DOHH2 (cell line): ENCODE measurements around the gene ANXA6.

Experiments
- H3F3A ChIP-seq: fragments of 200-600 bp; sonication (generic), shearing (Covaris generic); 2 replicates; pipeline ENCODE4 v1.6.0; 2016; ENCODE audit warnings: antibody characterized with exemption, mild to moderate bottlenecking; ENCODE audit not compliant: control insufficient read depth, insufficient read depth
- H3K27ac ChIP-seq: fragments of 200-600 bp; sonication (generic); 2 replicates; pipeline ENCODE4 v1.5.1; 2014; ENCODE audit warnings: low read depth, mild to moderate bottlenecking, low read length, moderate library complexity
- H3K27me3 ChIP-seq: fragments of 200-600 bp; sonication (generic); 2 replicates; pipeline ENCODE4 v1.6.1; 2014; ENCODE audit warnings: mild to moderate bottlenecking, low read length, mixed read lengths; ENCODE audit not compliant: control insufficient read depth
- H3K36me3 ChIP-seq: fragments of 200-600 bp; sonication (generic); 2 replicates; pipeline ENCODE4 v1.6.1; 2014; ENCODE audit warnings: mild to moderate bottlenecking, low read length, moderate library complexity, mixed read lengths; ENCODE audit not compliant: control insufficient read depth
- H3K4me1 ChIP-seq: fragments of 200-600 bp; sonication (generic); 2 replicates; pipeline ENCODE4 v1.6.1; 2014; ENCODE audit warnings: mild to moderate bottlenecking, low read length, mixed read lengths; ENCODE audit not compliant: control insufficient read depth
- H3K4me2 ChIP-seq: fragments of 200-600 bp; sonication (generic); 2 replicates; pipeline ENCODE4 v1.6.0; 2014; ENCODE audit warnings: mild to moderate bottlenecking, low read length, moderate library complexity
- H3K4me3 ChIP-seq: fragments of 200-600 bp; sonication (generic); 2 replicates; pipeline ENCODE4 v1.5.1; 2014; ENCODE audit warnings: mild to moderate bottlenecking, low read length, mixed read lengths
- H3K79me2 ChIP-seq: fragments of 200-600 bp; sonication (generic); 2 replicates; pipeline ENCODE4 v1.6.1; 2014; ENCODE audit warnings: mild to moderate bottlenecking, low read length, mixed read lengths; ENCODE audit not compliant: control insufficient read depth
- H3K9me2 ChIP-seq: fragments of 200-600 bp; sonication (generic); replicated peaks from 2 replicates; pipeline ENCODE4 v1.6.1; 2014; ENCODE audit warnings: mild to moderate bottlenecking, low read length, mixed read lengths; ENCODE audit not compliant: control insufficient read depth
- H3K9me3 ChIP-seq: fragments of 200-600 bp; sonication (generic); 2 replicates; pipeline ENCODE4 v1.6.1; 2014; ENCODE audit warnings: antibody characterized with exemption, low read length, mixed read lengths; ENCODE audit not compliant: control insufficient read depth, insufficient read depth
- H4K20me1 ChIP-seq: fragments of 200-600 bp; sonication (generic); 2 replicates; pipeline ENCODE4 v1.6.0; 2014; ENCODE audit warnings: low read depth, mild to moderate bottlenecking, antibody characterized with exemption, low read length, moderate library complexity; ENCODE audit not compliant: control insufficient read depth, insufficient read depth
- CTCF ChIP-seq: fragments of 200-600 bp; sonication (generic); IDR thresholded peaks from one replicate; pipeline ENCODE4 v1.5.1; 2014; ENCODE audit warnings: antibody characterized with exemption, mild to moderate bottlenecking, low read depth, low read length; ENCODE audit not compliant: poor library complexity, severe bottlenecking
- EZH2phosphoT487 ChIP-seq: fragments of 200-600 bp; sonication (generic); IDR thresholded peaks from 2 replicates; pipeline ENCODE4 v1.6.1; 2017; ENCODE audit warnings: borderline replicate concordance, mild to moderate bottlenecking, antibody characterized with exemption, low read length, moderate library complexity, mixed read lengths

Gene ANXA6

DNA sequence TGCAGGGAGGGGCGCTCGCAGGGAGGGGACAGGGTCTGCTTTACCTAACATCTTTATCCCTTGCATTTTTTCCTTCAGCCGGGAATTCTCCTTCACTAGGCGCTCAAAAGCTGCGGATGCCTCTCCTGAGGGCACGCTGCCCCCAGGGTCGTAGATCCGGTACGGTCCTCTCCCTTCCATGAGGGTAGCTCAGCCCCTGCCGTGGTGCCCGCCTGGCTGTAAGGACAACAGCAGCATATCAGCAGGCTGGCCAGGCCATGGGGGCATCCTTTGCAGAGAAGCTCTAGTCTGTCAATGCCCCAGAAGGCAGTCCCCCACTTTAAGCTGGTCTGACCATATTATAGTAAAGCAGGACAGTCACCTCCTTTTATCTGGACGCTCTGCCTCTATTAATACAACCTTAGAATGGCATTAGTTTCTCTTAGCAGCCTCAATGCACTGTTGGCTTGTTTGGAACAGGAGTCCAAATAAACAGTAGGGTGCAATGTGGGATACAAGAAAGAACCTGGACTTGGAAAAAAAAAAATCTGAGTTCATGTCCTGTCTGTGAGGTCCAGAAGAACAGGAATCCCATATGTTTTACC, 92.6 kb downstream of the ANXA6 start:
- no peaks in the 10 kb centered on the region for H3K9me3 ChIP-seq
- peaks cover 30% of the 10 kb centered on the region for H4K20me1 ChIP-seq
- H3K36me3 ChIP-seq = peaks cover 75% of the 10 kb centered on the region
- H3K4me3 ChIP-seq = no peak overlapping the region
- H3K27ac ChIP-seq = no peak overlapping the region
- H3K27me3 ChIP-seq = no peaks in the 10 kb centered on the region
- TF ChIP-seq EZH2phosphoT487 = no peak
- TF ChIP-seq CTCF = no peak
- H3K9me2 ChIP-seq = no peaks in the 10 kb centered on the region
- peaks cover 64% of the 10 kb centered on the region for H3K79me2 ChIP-seq
- H3F3A ChIP-seq = peaks cover 22% of the 10 kb centered on the region
- H3K4me2 ChIP-seq = no peak overlapping the region
- peaks cover 54% of the 10 kb centered on the region for H3K4me1 ChIP-seq

DNA sequence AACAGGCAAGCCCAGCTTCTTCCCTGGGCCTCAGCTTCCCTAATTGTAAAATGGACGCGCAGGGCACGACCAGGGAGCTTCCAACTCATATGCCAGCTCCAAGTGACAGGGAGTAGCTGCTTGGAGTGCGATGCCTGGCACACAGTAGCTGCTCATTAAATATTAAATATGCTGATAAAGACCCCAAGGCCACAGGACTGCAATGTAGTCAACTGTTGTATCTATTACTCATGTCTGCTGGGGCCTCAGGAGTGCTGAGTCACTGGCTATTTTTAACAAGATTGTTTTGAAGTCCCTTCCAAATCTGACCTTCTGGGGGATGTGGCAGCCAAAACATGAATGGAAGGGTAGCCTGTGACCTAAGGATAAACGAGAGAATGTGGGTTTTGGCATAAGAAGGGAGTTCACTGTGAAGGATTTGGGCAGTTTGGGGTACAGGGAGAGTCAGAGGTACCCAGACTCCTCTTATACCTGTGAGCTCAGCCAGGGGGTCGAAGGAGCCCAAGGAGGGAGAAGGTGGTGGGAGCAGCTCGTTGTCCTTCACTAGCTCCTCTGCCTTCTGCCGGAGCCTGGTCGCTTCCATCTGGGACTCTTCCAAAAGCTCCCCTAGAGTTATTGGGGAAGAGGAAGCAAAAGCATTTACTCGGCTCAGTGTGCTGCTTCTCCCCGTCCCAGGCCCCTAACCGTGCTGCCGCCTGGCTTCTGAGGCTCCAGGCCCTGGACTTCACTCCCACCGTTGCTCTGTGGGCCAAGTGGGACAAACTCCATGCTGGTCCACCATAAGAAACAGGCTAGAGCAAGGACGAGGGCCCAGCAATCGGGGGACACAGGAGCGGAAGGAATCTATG, 94.2 kb downstream of the ANXA6 start:
- TF ChIP-seq CTCF (no peak), EZH2phosphoT487 (no peak)
- peaks cover 82% of the 10 kb centered on the region for H3K36me3 ChIP-seq
- no peaks in the 10 kb centered on the region for H3K9me2 ChIP-seq
- peaks cover 54% of the 10 kb centered on the region for H3K4me1 ChIP-seq
- no peak overlapping the region for H3K4me3 ChIP-seq
- no peak overlapping the region for H3K27ac ChIP-seq
- peaks cover 59% of the 10 kb centered on the region for H3K79me2 ChIP-seq
- H3K9me3 ChIP-seq = no peaks in the 10 kb centered on the region
- no peak overlapping the region for H3K4me2 ChIP-seq
- H3K27me3 ChIP-seq = no peaks in the 10 kb centered on the region
- H4K20me1 ChIP-seq = peaks cover 18% of the 10 kb centered on the region; the same call in 1 of the 2 replicates
- peaks cover 29% of the 10 kb centered on the region for H3F3A ChIP-seq

DNA sequence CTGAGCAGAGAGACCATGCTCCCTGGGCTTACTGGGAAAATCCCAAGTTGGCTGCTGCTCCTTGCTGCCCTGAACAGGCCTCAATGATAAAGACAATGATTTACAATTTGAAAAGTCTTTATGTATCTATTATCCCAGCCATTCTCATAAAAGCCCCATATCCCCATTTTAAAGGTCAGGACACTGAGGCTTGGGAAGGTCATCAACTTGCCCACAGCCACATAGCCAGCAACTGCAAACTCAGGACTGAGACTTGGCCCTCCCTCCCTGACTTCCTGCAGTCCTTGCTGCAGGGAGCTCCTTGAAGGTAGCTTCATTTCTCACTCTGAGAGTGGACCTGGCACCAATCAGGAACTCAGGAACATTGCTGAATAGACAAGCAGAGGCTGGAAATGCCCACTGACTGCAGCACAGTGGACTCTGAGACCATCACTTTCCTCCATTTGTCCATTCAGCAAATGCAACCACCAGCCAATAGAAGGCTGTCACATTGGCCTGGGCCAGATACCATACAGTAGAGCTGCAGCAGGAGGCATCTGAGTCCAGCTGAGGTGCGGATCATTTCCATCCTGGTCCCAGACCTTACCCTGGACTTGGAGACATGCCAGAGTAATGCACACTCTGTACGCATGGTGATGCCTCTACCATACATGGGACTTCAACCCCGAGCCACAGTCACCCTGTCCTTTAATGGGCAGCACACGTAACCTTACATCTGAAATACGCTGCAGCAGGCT, 95.0 kb downstream of the ANXA6 start:
- peaks cover 47% of the 10 kb centered on the region for H3K4me1 ChIP-seq
- H3K36me3 ChIP-seq = peaks cover 82% of the 10 kb centered on the region
- TF ChIP-seq CTCF = no peak
- TF ChIP-seq EZH2phosphoT487 = no peak
- H3K9me2 ChIP-seq = no peaks in the 10 kb centered on the region
- no peak overlapping the region for H3K27ac ChIP-seq
- peaks cover 12% of the 10 kb centered on the region; the same call in 1 of the 2 replicates for H4K20me1 ChIP-seq
- peaks cover 29% of the 10 kb centered on the region for H3F3A ChIP-seq
- H3K79me2 ChIP-seq = peaks cover 52% of the 10 kb centered on the region
- no peak overlapping the region for H3K4me3 ChIP-seq
- no peak overlapping the region for H3K4me2 ChIP-seq
- H3K9me3 ChIP-seq = no peaks in the 10 kb centered on the region
- no peaks in the 10 kb centered on the region for H3K27me3 ChIP-seq
